ENCODE data around the gene OR51B2.

DNA sequence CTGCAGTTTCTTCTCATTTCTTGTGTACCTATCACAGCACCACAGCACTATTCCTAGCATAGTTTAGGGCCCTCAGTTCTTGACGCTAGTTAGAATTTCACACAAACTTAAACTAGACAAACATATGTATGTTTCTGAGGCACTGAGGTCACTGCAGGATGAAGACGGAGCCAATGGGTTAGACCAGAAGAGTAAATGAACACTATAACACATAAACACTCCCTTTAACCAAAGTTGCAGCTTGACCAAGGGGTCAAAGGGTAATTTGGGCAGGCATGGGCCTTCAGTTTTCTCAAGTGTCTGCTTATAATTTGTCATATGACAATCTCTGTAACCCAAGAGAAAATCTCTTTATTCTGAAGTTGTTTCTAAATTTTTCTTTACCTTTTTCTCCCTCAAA is 41.5 kb downstream of the OR51B2 start:
- TF ChIP-seq CTCF (conservative IDR thresholded peaks at IDR 0.05; ENCODE audit: low read depth, low read length) = no peak
- TF ChIP-seq EZH2 (IDR thresholded peaks at IDR 0.05; ENCODE audit: low read length, unreplicated experiment) = no peak
- TF ChIP-seq EZH2phosphoT487 (IDR thresholded peaks at IDR 0.05; ENCODE audit: borderline replicate concordance, low read length) = no peak
